ENCODE measurements around the gene PNPLA1. TPM values are rescaled to one million over a fixed set of nuclear protein-coding genes. Genes with fewer than 3 reads are reported as not detected.

PNPLA1 gene
- total RNA-seq, 2 donors from 2014 or later: 0.86 TPM; not detected in 1

DNA sequence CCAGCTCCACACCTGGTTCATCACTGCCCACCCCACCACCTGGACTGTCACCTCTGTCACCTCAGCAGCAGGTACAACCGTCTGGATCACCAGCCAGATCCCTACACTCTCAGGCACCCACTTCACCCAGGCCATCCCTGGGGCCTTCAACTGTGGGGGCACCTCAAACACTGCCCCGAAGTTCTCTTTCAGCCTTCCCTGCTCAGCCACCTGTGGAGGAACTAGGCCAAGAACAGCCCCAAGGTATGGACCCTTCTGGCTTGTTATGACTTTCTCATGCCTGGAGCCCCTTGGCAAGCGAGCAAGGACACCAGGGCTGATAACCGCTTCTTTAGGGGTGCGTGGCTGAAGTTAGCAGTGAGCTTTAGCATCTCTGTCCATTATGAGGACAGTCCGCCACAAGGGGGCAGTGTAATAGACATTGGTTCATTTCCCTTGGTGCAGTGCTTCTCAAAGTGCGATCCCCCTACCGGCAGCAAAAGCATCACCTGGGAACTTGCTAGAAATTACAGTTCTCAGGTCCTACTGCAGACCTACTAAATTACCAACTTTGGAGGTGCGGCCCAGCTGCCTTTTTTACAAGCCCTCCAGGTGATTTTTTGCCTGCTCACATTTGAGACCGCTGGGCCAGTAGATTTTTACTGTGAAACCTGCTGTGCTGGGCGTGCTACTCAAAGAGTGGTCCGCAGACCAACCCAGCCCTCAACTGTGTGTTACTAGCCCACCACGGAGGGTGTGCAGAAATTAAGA lies 32.5 kb downstream of the PNPLA1 start:
- ATAC-seq: peak; percentile 90 to 91
- Mint-ChIP-seq H3K27me3 (peaks cover 11 to 28% of the 10 kb centered on the region in 2 donors), H3K9me3 (no peaks in the 10 kb centered on the region), H3K4me1 (ENCODE audit: low read depth in 2 of 2) (peaks cover 5 to 8% of the 10 kb centered on the region in 2 donors), H3K27ac (no peak overlapping the region), H3K4me3 (no peak overlapping the region), H3K36me3 (no peaks in the 10 kb centered on the region)
- DNase-seq (ENCODE audit: low spot score): peak; percentile 89

DNA sequence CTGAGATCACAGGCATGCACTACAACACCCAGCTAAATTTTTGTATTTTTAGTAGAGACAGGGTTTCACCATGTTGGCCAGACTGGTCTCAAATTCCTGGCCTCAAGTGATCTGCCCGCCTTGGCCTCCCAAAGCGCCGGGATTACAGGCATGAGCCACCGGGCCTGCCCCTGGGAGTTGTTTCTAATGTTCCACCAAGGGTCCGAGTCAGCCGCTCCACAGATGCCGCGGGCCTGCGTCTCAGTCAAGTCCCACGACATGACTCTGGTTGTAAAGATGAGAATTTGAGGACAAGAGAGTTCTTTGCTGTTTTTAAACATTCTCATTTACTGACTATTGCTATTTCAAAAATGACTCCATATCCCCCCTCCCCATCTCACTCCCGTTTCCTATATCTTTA lies 36.0 kb downstream of the PNPLA1 start:
- no peak overlapping the region for H3K4me3 Mint-ChIP-seq
- no peaks in the 10 kb centered on the region for H3K36me3 Mint-ChIP-seq
- H3K4me1 Mint-ChIP-seq (ENCODE audit: low read depth in 2 of 2): peaks cover 5 to 8% of the 10 kb centered on the region in 2 donors
- no peak overlapping the region for H3K27ac Mint-ChIP-seq
- H3K27me3 Mint-ChIP-seq: peaks cover 6 to 14% of the 10 kb centered on the region in 2 donors
- no peaks in the 10 kb centered on the region for H3K9me3 Mint-ChIP-seq
- ATAC-seq (no peak), DNase-seq (ENCODE audit: low spot score) (no peak)

DNA sequence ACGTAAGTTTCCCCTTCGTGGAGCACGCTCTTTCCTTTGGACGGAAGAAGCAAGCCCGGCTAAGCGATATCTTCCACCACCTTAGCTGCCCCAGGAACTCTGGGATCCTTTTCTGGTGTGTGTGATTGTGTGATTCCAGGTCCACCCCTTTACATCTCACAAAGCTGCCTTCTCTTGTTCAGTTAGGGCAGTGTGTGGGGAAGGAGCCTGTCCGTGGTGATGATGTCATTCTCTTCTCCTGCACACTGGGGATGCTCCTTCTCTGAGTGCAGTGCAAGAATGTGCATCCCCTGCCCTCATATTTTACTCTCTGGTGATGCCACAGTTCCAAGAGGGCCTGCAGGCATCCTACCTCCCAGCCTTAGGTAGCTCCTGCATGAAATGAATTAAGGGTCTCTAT lies 36.5 kb downstream of the PNPLA1 start:
- Mint-ChIP-seq H3K27ac (no peak overlapping the region), H3K4me1 (ENCODE audit: low read depth in 2 of 2) (peaks cover 5 to 8% of the 10 kb centered on the region in 2 donors), H3K27me3 (peaks cover 6 to 11% of the 10 kb centered on the region in 2 donors), H3K4me3 (no peak overlapping the region), H3K9me3 (no peaks in the 10 kb centered on the region), H3K36me3 (no peaks in the 10 kb centered on the region)
- no peak for DNase-seq (ENCODE audit: low spot score)
- ATAC-seq: no peak

DNA sequence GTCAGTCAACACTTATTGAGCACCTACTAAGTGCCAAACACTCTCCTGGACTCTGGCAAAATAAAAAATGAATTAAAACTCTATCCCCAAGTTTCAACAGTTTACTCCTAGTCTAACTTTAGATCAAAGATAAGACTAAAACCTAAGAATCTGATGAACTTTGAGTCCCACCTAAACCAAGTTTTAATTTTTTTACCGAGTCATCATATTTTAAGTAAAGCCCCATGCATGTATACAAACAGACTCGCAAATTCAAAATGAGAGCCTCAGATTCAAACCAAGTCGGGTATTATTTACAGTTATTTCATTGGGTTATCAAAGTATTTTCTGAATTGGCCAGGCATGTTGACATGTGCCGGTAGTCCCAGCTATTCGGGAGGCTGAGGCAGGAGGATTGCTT lies 38.7 kb downstream of the PNPLA1 start:
- H3K36me3 Mint-ChIP-seq: no peaks in the 10 kb centered on the region
- H3K27ac Mint-ChIP-seq: no peak overlapping the region
- peaks cover 0 to 4% of the 10 kb centered on the region in 2 donors for H3K27me3 Mint-ChIP-seq
- H3K4me3 Mint-ChIP-seq: no peak overlapping the region
- ATAC-seq (no peak), DNase-seq (ENCODE audit: low spot score) (no peak)
- H3K9me3 Mint-ChIP-seq: no peaks in the 10 kb centered on the region
- no peaks in the 10 kb centered on the region for H3K4me1 Mint-ChIP-seq (ENCODE audit: low read depth in 2 of 2)

DNA sequence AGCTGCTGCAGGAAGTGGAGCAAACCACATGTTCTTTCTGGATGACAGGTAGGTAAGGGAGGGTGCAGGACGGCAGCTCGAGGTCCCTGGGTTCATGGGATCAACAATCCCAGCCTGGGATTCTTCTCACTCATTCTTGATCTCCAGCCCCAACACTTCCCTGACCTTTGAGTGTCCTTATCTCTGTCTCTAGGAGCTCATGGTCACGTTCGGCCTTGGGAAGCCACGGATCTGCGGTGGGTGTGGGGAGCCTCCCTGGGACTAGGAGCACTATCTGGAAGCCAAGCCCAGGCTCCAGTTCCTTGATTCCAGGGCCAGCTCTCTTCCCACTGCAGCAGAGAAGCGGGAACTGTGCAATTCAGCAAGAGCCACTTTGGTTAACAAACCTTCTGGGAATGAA lies 39.3 kb downstream of the PNPLA1 start:
- Mint-ChIP-seq H3K4me3 (no peak overlapping the region), H3K4me1 (ENCODE audit: low read depth in 2 of 2) (peaks cover 2 to 4% of the 10 kb centered on the region in 2 donors), H3K27me3 (peaks cover 0 to 4% of the 10 kb centered on the region in 2 donors), H3K27ac (no peak overlapping the region), H3K9me3 (no peaks in the 10 kb centered on the region), H3K36me3 (no peaks in the 10 kb centered on the region)
- ATAC-seq: no peak
- DNase-seq (ENCODE audit: low spot score): no peak

DNA sequence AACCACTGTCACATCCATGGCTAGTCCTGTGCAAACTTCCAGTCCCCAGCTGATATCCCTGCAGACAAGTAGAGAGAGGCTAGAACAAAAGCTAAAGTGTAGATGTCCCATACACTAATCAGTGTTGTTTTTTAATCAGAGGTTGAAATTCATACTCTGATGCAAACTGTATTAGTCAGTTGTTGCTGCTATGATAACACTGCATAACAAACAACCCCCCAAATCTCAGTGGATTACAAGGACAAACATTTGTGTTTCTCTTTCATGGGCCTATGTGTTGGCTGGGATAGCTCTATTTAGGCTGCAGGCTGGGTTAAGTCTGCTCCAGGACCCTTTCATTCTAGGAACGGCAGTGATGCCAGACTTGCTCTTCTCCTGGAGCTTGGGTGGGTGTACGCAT lies 40.0 kb downstream of the PNPLA1 start:
- peaks cover 0 to 4% of the 10 kb centered on the region in 2 donors for H3K27me3 Mint-ChIP-seq
- DNase-seq (ENCODE audit: low spot score) (no peak), ATAC-seq (no peak)
- peaks cover 6 to 8% of the 10 kb centered on the region in 2 donors for H3K4me1 Mint-ChIP-seq (ENCODE audit: low read depth in 2 of 2)
- no peaks in the 10 kb centered on the region for H3K36me3 Mint-ChIP-seq
- no peak overlapping the region for H3K27ac Mint-ChIP-seq
- no peak overlapping the region for H3K4me3 Mint-ChIP-seq
- no peaks in the 10 kb centered on the region for H3K9me3 Mint-ChIP-seq

DNA sequence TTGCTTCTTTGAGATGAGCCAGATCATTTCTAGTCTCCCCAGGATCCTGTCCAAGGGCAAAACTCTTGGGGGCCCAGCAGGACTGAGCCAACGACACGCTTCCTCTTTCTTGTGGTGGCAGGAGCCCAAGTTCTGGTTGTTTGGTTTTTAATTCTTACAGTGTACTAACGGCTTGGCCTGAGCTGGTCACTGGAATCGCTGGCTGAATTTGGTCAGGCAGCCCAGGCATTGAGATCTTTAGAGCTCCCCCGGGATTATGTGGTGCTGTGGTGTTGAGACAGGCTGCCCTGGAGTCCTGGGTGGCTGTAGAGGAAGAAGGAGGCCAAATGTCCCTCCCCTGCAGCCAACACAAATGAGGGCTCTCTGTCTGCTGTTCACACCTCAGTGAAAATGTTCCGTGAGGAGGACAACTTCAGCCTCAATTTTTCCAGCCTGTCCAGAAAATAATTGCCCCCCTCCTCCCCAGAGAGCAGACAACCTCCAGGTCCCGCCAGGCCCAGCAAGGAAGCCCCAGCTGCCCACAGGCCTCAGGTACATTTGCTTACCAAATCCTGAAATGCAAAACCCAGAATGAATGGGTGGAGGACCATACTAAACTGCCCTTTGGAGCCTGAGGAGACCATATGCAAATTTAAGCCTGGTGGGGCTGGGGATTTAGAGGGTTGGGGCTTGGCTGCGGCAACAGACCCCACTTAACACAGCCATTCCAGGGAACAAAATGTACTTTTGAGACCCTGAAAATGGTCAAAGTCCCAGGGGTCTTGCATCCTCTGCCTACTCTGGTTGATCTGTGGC lies 43.2 kb downstream of the PNPLA1 start:
- Mint-ChIP-seq H3K4me3 (no peak overlapping the region), H3K27ac (no peak overlapping the region), H3K36me3 (no peaks in the 10 kb centered on the region), H3K27me3 (peaks cover 5 to 7% of the 10 kb centered on the region in 2 donors), H3K4me1 (ENCODE audit: low read depth in 2 of 2) (peaks cover 8 to 11% of the 10 kb centered on the region in 2 donors), H3K9me3 (no peaks in the 10 kb centered on the region)
- DNase-seq (ENCODE audit: low spot score) (no peak), ATAC-seq (no peak)

DNA sequence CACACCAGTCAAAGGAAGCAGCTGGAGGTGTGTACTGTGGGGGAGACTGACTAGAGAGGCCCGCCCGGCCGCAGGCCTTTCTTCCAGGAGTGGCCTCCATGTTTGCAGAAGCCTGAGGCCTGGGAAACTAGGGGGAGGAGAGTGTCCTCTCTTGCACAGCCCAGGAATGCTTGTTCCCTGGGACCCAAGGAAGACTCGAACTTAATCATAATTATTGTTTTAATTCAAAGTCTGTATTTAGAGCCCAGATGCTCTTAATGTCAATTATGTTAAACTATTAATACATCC lies 43.7 kb downstream of the PNPLA1 start:
- DNase-seq (ENCODE audit: low spot score) (no peak), ATAC-seq (no peak)
- H3K36me3 Mint-ChIP-seq: no peaks in the 10 kb centered on the region
- H3K4me3 Mint-ChIP-seq: no peak overlapping the region
- H3K27me3 Mint-ChIP-seq: peaks cover 7% of the 10 kb centered on the region in 2 donors
- peaks cover 8 to 11% of the 10 kb centered on the region in 2 donors for H3K4me1 Mint-ChIP-seq (ENCODE audit: low read depth in 2 of 2)
- no peak overlapping the region for H3K27ac Mint-ChIP-seq
- no peaks in the 10 kb centered on the region for H3K9me3 Mint-ChIP-seq

DNA sequence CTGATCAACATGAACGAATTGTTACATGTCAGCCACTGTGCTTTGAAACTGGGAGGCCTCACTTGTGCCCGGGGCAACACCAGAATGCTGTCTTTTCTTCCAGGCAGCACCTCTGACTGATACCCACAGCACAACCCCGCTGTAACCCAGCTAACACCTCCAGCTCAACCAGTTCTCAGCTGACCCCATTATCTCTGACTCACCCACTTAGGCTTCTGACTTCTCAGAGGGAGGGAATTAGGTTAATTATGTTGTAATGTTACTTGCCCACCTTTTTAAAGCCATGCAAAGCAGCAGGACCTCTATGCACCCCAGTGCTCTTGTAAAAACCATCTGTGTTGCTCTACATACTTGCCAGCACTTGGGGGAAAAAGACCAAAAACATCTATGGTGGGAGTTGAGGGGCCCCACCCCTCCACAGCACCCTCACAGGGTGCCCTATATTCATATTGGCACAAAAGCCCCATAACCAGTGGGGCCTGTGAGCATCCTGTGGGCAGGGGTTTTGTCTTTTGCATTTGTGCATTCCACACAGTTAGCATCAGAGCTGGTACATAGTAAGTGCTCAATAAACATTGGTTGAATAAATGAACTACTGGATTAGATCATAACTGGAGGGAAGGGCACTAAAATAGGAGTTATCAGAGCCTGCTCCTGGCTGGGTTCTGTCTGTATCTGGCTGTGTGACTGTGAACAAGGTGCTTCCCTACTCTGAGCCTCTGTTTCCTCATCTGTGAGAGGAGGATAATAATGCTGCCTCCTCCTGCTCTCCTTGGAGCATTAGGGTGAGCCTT lies 44.6 kb downstream of the PNPLA1 start:
- DNase-seq (ENCODE audit: low spot score) (no peak), ATAC-seq (peak; percentile 84 to 87)
- H3K27me3 Mint-ChIP-seq: peaks cover 7% of the 10 kb centered on the region in 2 donors
- H3K36me3 Mint-ChIP-seq: no peaks in the 10 kb centered on the region
- H3K27ac Mint-ChIP-seq: peak overlapping the region; percentile 43 to 63
- peak overlapping the region; percentile 14 for H3K4me3 Mint-ChIP-seq
- peaks cover 8 to 11% of the 10 kb centered on the region in 2 donors for H3K4me1 Mint-ChIP-seq (ENCODE audit: low read depth in 2 of 2)
- H3K9me3 Mint-ChIP-seq: no peaks in the 10 kb centered on the region

DNA sequence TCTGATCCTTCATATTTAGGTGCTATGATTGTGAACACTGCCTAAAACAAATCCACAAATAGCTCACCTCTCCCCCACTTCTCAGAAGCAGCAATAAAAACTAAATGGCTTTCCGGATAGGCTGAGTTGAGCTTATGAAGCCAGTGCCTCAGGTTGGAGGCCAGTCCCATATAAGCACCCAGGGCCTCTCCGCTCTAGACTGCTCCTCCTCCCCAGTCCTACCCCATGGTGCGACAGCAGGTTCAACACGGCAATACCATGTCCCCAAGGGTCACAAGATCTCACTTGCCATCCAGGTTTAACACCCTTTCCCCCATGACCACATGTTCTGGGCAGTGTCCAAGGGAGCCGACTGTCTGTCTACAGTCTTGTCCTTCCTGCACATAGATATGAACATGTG lies 46.1 kb downstream of the PNPLA1 start:
- Mint-ChIP-seq H3K27ac (no peak overlapping the region), H3K27me3 (peaks cover 7% of the 10 kb centered on the region in 2 donors), H3K4me3 (no peak overlapping the region), H3K36me3 (no peaks in the 10 kb centered on the region), H3K9me3 (no peaks in the 10 kb centered on the region), H3K4me1 (ENCODE audit: low read depth in 2 of 2) (peaks cover 8 to 11% of the 10 kb centered on the region in 2 donors)
- ATAC-seq: no peak
- no peak for DNase-seq (ENCODE audit: low spot score)

DNA sequence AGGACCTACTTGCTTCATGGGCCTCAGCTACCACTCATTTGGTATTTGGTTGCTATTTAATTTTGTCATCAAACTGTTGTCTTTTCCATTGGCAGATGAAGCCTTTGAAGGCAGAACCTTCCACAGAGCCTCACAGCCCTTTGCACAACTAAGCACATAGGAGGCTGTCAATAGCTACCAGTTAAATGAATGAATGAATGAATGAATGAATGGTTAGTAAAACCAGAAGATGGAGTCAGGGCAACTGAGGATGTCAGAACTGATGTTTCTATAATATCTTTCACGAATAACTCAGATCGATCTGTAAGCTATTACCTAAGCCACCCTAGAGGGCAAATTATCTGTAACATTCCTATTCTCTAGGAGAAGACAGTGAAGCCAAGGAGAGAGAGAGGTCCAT lies 47.8 kb downstream of the PNPLA1 start:
- DNase-seq (ENCODE audit: low spot score) (no peak), ATAC-seq (no peak)
- Mint-ChIP-seq H3K4me1 (ENCODE audit: low read depth in 2 of 2) (peaks cover 8 to 11% of the 10 kb centered on the region in 2 donors), H3K4me3 (no peak overlapping the region), H3K27me3 (peaks cover 3 to 7% of the 10 kb centered on the region in 2 donors), H3K9me3 (no peaks in the 10 kb centered on the region), H3K27ac (no peak overlapping the region), H3K36me3 (no peaks in the 10 kb centered on the region)

DNA sequence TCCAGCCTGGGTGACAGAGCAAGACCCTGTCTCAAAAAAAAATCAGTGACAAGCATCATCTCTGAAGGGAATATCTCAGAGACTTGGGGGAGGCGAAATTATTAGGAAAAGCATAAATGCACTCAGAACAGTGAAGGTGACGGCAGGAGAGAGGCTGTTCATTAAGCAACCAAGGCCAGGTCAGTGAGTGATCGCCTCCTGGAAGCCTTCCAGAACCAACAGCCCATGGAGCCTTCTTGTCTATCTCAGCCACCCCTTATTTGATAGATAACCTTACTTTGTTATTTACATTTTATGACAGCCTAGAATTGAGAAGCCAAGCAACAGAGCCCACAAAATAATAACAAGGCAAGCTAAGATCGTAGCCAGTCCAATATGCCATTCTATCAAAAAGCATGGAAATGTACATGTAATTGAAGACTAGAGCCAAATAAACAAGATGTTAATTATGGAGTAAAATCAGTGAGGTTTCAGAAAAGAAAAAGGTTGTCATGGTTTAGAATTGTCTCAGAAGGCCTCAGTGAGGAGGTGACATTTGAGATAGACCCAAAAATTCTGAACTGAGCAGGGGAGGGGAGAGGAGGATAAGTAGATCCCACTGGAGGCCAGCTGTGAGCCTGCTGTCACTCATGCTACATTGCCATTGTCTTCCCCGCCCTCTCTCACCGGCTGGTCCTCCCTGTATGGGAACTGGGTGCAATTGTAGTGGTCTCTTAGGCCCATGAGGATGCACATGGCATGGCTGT lies 49.0 kb downstream of the PNPLA1 start:
- no peak overlapping the region for H3K4me3 Mint-ChIP-seq
- ATAC-seq (no peak), DNase-seq (ENCODE audit: low spot score) (no peak)
- H3K27me3 Mint-ChIP-seq: peaks cover 3 to 7% of the 10 kb centered on the region in 2 donors
- no peaks in the 10 kb centered on the region for H3K36me3 Mint-ChIP-seq
- no peaks in the 10 kb centered on the region for H3K9me3 Mint-ChIP-seq
- H3K4me1 Mint-ChIP-seq (ENCODE audit: low read depth in 2 of 2): peaks cover 7 to 11% of the 10 kb centered on the region in 2 donors
- no peak overlapping the region for H3K27ac Mint-ChIP-seq

DNA sequence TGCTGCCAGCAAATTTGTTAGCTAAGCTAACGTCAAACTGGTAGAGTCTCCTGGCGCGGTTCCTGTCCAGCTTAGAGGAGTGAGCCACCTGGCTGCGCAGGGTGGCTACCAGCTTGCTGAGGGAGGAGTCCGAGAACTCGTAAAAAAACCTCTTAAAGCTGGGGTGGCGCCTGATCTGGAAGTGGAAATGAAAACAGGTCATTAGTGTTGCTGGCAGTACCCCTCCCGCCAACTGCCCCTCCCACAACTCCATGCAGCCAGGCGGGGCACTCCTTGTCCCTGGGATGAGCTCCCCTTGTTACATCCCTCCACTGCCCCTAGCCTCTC lies 49.5 kb downstream of the PNPLA1 start:
- no peaks in the 10 kb centered on the region for H3K36me3 Mint-ChIP-seq
- peaks cover 3 to 7% of the 10 kb centered on the region in 2 donors for H3K27me3 Mint-ChIP-seq
- no peak for ATAC-seq
- DNase-seq (ENCODE audit: low spot score): no peak
- H3K27ac Mint-ChIP-seq: no peak overlapping the region
- H3K4me3 Mint-ChIP-seq: no peak overlapping the region
- H3K4me1 Mint-ChIP-seq (ENCODE audit: low read depth in 2 of 2): peaks cover 2 to 6% of the 10 kb centered on the region in 2 donors
- no peaks in the 10 kb centered on the region for H3K9me3 Mint-ChIP-seq

Data from natural killer cell treated with Interleukin-12 subunit alpha and Interleukin-12 subunit beta and Interleukin-15 and Interleukin-18, amount 100 ng/mL, for 72 hours (primary cell).